Kidney (tissue), 14 donors: ENCODE measurements around the gene SLC13A2. TPM values are rescaled to one million over a fixed set of nuclear protein-coding genes. Genes with fewer than 3 reads are reported as not detected.
A peak's percentile ranks its signal among the peaks of the same experiment; 100 is the strongest.

Source experiments
- DNase-seq, 5 donors: peaks; one replicate each; pipeline ENCODE4 v3.0.0-alpha.2; 2013 to 2020
- FAIRE-seq: peaks from 2 replicates; lab custom pipeline; 2012; peaks lifted over from hg19 to GRCh38; lab: Jason Lieb, UNC
- H3K27ac ChIP-seq, 2 donors: one replicate each; pipeline ENCODE4 v1.7.0; 2013; ENCODE audit warnings: low read depth in 2 of 2, low read length in 2 of 2, inconsistent platforms in 1 of 2
- H3K27me3 ChIP-seq: one replicate; pipeline ENCODE4 v1.7.1; 2013; ENCODE audit warnings: low read length, inconsistent platforms; ENCODE audit not compliant: control insufficient read depth, insufficient read depth
- H3K36me3 ChIP-seq, 3 donors: one replicate each; pipeline versions ENCODE4 v1.7.0 to v1.7.1; 2013; ENCODE audit warnings: low read length in 3 of 3, control low read depth in 1 of 3, inconsistent platforms in 1 of 3; ENCODE audit not compliant: insufficient read depth in 3 of 3, control insufficient read depth in 2 of 3
- H3K4me1 ChIP-seq, 3 donors: one replicate each; pipeline versions ENCODE4 v1.7.0 to v1.7.1; 2013; ENCODE audit warnings: low read length in 3 of 3, inconsistent platforms in 1 of 3, low read depth in 1 of 3; ENCODE audit not compliant: control insufficient read depth in 2 of 3, insufficient read depth in 2 of 3
- H3K4me3 ChIP-seq, 3 donors: one replicate each; pipeline versions ENCODE4 v1.7.0 to v1.8.1; 2013; ENCODE audit warnings: low read length in 3 of 3, control low read depth in 1 of 3, inconsistent platforms in 1 of 3
- H3K9ac ChIP-seq, 3 donors: one replicate each; pipeline versions ENCODE4 v1.7.0 to v1.7.1; 2013; ENCODE audit warnings: low read length in 3 of 3, control low read depth in 1 of 3, inconsistent platforms in 1 of 3
- H3K9me3 ChIP-seq, 3 donors: one replicate each; pipeline versions ENCODE4 v1.7.0 to v1.7.1; 2013; ENCODE audit warnings: low read length in 3 of 3, control low read depth in 1 of 3, inconsistent platforms in 1 of 3; ENCODE audit not compliant: control insufficient read depth in 2 of 3, insufficient read depth in 1 of 3
- CTCF ChIP-seq: IDR thresholded peaks from 3 replicates; pipeline ENCODE4 v1.5.1; 2012; ENCODE audit warnings: mild to moderate bottlenecking, moderate library complexity, borderline replicate concordance; ENCODE audit not compliant: insufficient read depth; ENCODE audit errors: extremely low read depth
- intact Hi-C: fragments of 100-400 bp; cut with DNase I; formaldehyde crosslinking; loops from one replicate; pipeline ENCODE4 v1.11.1; 2022
- polyA plus RNA-seq: library from polyadenylated mRNA; stranded (reverse); fragments of 350-450 nt; fragmentation: Illumina TruSeq; extraction: RNeasy Lipid Tissue Mini Kit (QIAGEN cat#74804); gene quantifications from one replicate; pipeline ENCODE4 v1.2.3, GENCODE V29; 2014; ENCODE audit warnings: low read depth, low replicate concordance; ENCODE audit not compliant: insufficient read depth
- total RNA-seq: library from RNA; stranded (reverse); fragmentation: NEBNext Ultra II Directional; extraction: Animal tissue kit (Norgen Biotek cat#: 25700); gene quantifications from one replicate; pipeline ENCODE4 v1.2.1, GENCODE V29; 2021
- donor health status: control.
- donor health status: control.
- donor health status: control.
- donor health status: control.
- donor health status: control.
- donor health status: DM: yes; HTN: yes; CAD: no.
- donor health status: Normal renal cell carcinoma (clear cell type).

SLC13A2 gene
- total and polyA plus RNA-seq, 2 donors from 2014 or later, result 1.1 to 69.0 TPM

DNA sequence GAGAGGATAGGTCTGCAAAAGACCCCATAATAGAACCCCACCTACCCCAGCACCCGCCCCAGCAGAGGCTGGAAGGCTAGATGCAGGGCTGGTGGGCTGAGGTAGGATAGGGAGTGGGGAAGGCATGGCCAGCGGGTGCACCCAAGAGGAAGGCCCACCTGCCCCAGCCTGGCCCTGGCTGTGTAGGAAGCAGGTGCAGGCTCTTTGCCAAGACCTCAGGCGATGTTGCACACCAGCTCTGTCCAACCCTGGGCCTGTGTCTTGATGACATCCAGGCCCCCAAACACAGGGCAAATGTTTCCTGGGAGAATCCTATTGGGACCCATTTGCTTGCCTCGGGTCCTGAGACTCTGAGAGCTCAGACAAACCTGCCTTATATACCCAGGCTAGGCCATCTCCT lies 66.8 kb downstream of the SLC13A2 start:
- no peak for FAIRE-seq
- no peak overlapping the region for H3K27ac ChIP-seq
- no peaks in the 10 kb centered on the region for H3K9me3 ChIP-seq
- TF ChIP-seq CTCF, result no peak
- no peak overlapping the region for H3K9ac ChIP-seq
- DNase-seq, result no peak
- H3K36me3 ChIP-seq, result no peaks in the 10 kb centered on the region
- H3K4me3 ChIP-seq, result no peak overlapping the region
- no peaks in the 10 kb centered on the region for H3K27me3 ChIP-seq
- intact Hi-C loops, result no loop called here
- H3K4me1 ChIP-seq, result no peaks in the 10 kb centered on the region

- FAIRE-seq (no peak), DNase-seq (no peak)
- Histone ChIP-seq H3K27ac (no peak overlapping the region), H3K4me1 (no peaks in the 10 kb centered on the region), H3K36me3 (no peaks in the 10 kb centered on the region), H3K27me3 (no peaks in the 10 kb centered on the region), H3K4me3 (no peak overlapping the region), H3K9ac (no peak overlapping the region), H3K9me3 (no peaks in the 10 kb centered on the region)
- TF ChIP-seq CTCF, result no peak
- intact Hi-C loops, result no loop called here
These were observed 68.0 kb downstream of the SLC13A2 start for GRCh38 chr17:28541439-28541838.

DNA sequence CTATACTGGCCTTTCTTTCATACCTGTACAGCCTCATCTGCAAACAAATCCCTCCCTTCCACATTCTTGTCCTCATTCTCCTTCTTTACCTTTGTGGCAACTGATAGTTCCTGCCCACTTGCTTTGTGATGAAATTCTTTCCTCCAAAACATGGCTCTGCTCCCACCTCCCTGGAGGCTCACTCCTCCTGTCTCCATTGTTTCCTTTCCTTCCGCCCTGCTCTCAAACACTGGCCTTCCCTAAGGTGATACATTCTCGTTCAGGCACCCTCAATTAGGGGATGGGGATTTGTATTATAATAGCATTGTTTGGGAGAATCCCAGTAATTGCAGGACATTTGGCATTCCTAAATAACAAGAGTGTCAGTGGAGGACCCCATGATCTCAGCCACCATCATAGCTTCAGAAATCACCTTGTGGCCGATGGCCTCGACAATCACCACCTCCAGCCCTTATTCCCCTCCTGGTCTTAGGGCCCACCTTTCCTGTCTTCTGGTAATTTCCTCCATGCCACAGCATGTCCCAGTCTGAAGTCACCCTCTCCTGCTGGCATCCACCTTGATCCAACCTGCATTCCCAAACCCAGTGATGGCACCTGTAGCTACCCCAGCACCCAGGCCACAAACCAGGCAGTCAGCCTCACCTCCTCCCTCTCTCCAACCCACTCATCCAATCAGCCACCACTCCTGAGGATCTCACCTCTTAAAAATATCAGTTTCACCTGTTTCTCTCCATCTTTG lies 71.1 kb downstream of the SLC13A2 start:
- no peak overlapping the region for H3K4me3 ChIP-seq

More for the DNA sequence above, 71.1 kb downstream of the SLC13A2 start:
- intact Hi-C loops, result no loop called here
- FAIRE-seq (no peak), DNase-seq (peak in 1 of 5 donors; percentile 17)
- no peaks in the 10 kb centered on the region for H3K9me3 ChIP-seq
- no peaks in the 10 kb centered on the region for H3K36me3 ChIP-seq
- no peak for TF ChIP-seq CTCF
- no peak overlapping the region for H3K27ac ChIP-seq
- H3K27me3 ChIP-seq, result no peaks in the 10 kb centered on the region
- H3K9ac ChIP-seq, result no peak overlapping the region
- no peaks in the 10 kb centered on the region for H3K4me1 ChIP-seq
